T-helper 1 cell treated with Interleukin-12 subunit alpha and Interleukin-12 subunit beta and Interleukin-4 antibody, amounts not matched to agents 30 μg/mL and 1 μg/mL, for 36 hours (primary cell): ENCODE data around the gene ACOXL.
A peak's percentile ranks its signal among the peaks of the same experiment; 100 is the strongest.
"Not testable (repeated sequence)": the region's sequence is repeated elsewhere in the genome, so short reads cannot be mapped to it uniquely, and the experiment has no call there.

Source experiments
- H3K27ac Mint-ChIP-seq: one replicate; pipeline ENCODE4 v1.8.0; 2021; ENCODE audit warnings: mild to moderate bottlenecking, mixed read lengths
- H3K27me3 Mint-ChIP-seq: one replicate; pipeline ENCODE4 v1.8.0; 2021; ENCODE audit warnings: low read depth, mixed read lengths
- H3K36me3 Mint-ChIP-seq: one replicate; pipeline ENCODE4 v1.8.0; 2021; ENCODE audit warnings: low read depth, mixed read lengths
- H3K4me1 Mint-ChIP-seq: one replicate; pipeline ENCODE4 v1.8.0; 2021; ENCODE audit warnings: low read depth, mixed read lengths
- H3K4me3 Mint-ChIP-seq: one replicate; pipeline ENCODE4 v1.8.0; 2021; ENCODE audit warnings: mild to moderate bottlenecking, moderate library complexity, mixed read lengths
- H3K9me3 Mint-ChIP-seq: one replicate; pipeline ENCODE4 v1.8.0; 2021; ENCODE audit warnings: mixed read lengths

ACOXL gene

DNA sequence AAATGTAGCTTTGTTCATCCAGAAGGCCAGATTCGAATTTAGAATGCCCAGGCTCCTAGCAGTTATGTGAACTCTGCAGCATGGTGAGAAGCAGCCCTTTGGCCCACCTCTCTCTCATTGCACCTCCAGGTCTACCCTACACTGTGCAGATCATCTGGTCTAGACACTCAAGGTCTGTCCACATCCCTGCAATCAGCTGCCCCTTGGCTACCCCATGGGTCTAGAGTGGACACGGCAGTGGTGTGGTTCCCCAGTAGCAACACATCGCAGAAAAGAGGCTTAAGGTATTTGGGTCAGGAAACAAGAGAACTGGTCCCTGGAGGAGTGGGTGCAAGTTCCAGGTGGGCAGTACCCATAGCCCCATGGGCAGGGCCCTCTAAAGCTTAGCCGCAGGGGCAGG lies 311.7 kb downstream of the ACOXL start:
- Mint-ChIP-seq H3K4me1 (peaks cover 8% of the 10 kb centered on the region), H3K9me3 (peaks cover 18% of the 10 kb centered on the region), H3K36me3 (peaks cover 4% of the 10 kb centered on the region), H3K4me3 (no peak overlapping the region), H3K27ac (no peak overlapping the region), H3K27me3 (peaks cover 41% of the 10 kb centered on the region)

DNA sequence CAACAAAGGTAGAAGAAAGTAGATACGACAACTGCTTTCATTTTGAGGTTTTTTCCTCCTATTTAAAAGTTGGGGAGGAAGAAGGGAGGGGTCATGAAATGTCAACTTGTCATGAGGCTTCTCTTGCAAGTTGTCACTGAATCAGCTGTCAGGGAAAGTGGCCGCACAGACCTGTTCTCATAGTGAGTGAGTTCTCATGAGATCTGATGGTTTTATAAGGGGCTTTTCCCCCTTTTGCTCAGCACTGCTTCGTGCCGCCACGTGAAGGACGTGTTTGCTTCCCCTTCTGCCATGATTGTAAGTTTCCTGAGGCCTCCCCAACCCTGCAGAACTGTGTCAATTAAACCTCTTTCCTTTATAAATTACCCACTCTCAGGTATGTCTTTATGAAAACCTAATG lies 312.9 kb downstream of the ACOXL start:
- H3K36me3 Mint-ChIP-seq, H3K4me3 Mint-ChIP-seq, H3K27ac Mint-ChIP-seq: not testable (repeated sequence)
- peaks cover 44% of the 10 kb centered on the region for H3K27me3 Mint-ChIP-seq
- peaks cover 12% of the 10 kb centered on the region for H3K4me1 Mint-ChIP-seq
- H3K9me3 Mint-ChIP-seq, result peaks cover 18% of the 10 kb centered on the region

DNA sequence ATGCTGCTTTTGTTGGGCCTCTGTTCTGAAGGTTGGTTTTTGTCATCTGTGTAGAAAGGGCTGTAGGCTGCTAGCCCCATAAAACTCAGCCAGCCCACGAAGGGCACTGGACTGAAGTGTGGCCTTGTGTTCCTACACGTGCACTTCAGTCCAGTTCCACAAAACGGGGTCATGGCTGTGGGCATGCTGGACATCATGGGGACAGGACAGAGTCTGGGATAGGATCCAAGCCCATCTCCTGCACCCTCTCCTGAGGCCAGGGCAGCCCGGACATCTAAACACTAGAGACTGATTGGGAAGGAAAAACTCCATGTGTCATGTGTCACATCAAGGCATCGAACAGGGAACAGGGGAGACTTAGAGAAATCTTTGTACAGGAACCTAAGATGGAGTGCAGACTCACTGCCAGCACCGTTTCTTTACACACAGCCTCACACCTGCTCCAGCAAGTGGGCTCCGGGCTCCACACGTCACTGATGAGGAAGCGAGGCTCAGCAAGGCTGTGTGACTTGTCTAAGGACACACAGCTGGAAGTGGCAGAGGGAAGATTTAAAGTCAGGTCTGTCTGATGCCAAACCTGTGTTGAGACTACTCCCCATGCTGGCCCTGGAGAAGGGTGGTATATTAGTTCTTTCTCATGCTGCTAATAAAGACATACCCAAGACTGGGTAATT lies 313.5 kb downstream of the ACOXL start:
- Mint-ChIP-seq H3K9me3 (peaks cover 18% of the 10 kb centered on the region), H3K27me3 (peaks cover 42% of the 10 kb centered on the region), H3K27ac (no peak overlapping the region), H3K4me1 (peaks cover 18% of the 10 kb centered on the region), H3K4me3 (no peak overlapping the region), H3K36me3 (peaks cover 4% of the 10 kb centered on the region)

GRCh38 chr2:111046670-111047069 lies 314.3 kb downstream of the ACOXL start:
- Mint-ChIP-seq H3K27me3 (peaks cover 42% of the 10 kb centered on the region), H3K36me3 (peaks cover 4% of the 10 kb centered on the region), H3K4me1 (peaks cover 22% of the 10 kb centered on the region), H3K4me3 (no peak overlapping the region), H3K27ac (no peak overlapping the region), H3K9me3 (peaks cover 18% of the 10 kb centered on the region)

DNA sequence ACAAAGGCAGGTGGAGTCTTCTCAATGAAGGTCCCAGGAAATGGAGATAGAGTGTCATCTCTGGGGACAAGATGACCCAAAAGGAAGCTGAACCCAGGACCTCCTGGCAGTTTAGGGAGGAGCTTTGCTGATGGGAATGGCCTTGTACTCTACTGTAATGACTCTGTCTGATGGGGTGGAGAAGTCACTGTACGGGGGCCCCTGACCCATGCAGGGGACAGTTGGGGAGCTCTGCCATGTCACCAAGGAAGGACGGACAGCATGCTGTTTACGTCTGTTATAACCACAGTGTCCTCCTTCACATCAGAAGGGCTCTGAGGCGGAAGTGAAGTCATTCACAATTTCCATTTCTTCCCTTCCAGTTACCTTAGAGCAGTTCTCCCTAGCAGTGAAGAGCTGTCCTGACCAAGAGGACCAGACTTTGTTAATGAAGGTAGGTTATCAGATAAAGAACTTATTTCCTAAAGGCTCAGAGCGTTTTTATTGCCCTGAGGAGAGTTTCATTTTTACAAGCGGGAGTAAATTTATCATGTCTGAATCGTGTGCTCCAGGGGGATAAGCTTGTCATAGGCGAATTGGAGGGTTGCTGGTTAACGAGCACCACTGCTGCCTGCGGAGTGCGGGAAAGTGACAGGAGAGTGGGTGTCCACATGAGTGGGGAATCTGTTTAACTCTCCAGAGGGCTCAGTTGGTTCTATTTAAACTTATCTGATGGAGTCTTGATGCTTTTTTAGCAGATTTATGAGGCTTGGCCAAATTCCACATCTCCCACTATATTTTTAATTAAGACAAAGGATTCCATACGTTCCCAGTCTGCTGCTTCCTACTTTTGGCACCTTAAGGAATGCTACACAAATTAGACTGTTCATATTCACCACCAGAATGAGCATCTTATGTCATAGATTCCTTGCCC lies 316.7 kb downstream of the ACOXL start:
- H3K4me1 Mint-ChIP-seq, result peaks cover 20% of the 10 kb centered on the region
- no peak overlapping the region for H3K27ac Mint-ChIP-seq
- no peak overlapping the region for H3K4me3 Mint-ChIP-seq
- peaks cover 18% of the 10 kb centered on the region for H3K9me3 Mint-ChIP-seq
- H3K27me3 Mint-ChIP-seq, result peaks cover 37% of the 10 kb centered on the region
- H3K36me3 Mint-ChIP-seq, result peaks cover 4% of the 10 kb centered on the region

GRCh38 chr2:111049792-111050640 lies 317.6 kb downstream of the ACOXL start:
- Mint-ChIP-seq H3K27ac (peak overlapping the region; percentile 10), H3K9me3 (peaks cover 18% of the 10 kb centered on the region), H3K27me3 (peaks cover 37% of the 10 kb centered on the region), H3K4me3 (peak overlapping the region; percentile 5), H3K36me3 (peaks cover 4% of the 10 kb centered on the region), H3K4me1 (peaks cover 22% of the 10 kb centered on the region)

- Mint-ChIP-seq H3K9me3 (peaks cover 14% of the 10 kb centered on the region), H3K4me1 (peaks cover 26% of the 10 kb centered on the region), H3K36me3 (peaks cover 4% of the 10 kb centered on the region), H3K4me3 (peak overlapping the region; percentile 5), H3K27me3 (peaks cover 37% of the 10 kb centered on the region), H3K27ac (peak overlapping the region; percentile 10)
These were observed 318.5 kb downstream of the ACOXL start for GRCh38 chr2:111050701-111051376.

GRCh38 chr2:111052621-111053020 lies 320.2 kb downstream of the ACOXL start:
- Mint-ChIP-seq H3K27me3 (peaks cover 26% of the 10 kb centered on the region), H3K4me3 (no peak overlapping the region), H3K9me3 (no peaks in the 10 kb centered on the region), H3K4me1 (peaks cover 26% of the 10 kb centered on the region), H3K36me3 (no peaks in the 10 kb centered on the region), H3K27ac (no peak overlapping the region)

DNA sequence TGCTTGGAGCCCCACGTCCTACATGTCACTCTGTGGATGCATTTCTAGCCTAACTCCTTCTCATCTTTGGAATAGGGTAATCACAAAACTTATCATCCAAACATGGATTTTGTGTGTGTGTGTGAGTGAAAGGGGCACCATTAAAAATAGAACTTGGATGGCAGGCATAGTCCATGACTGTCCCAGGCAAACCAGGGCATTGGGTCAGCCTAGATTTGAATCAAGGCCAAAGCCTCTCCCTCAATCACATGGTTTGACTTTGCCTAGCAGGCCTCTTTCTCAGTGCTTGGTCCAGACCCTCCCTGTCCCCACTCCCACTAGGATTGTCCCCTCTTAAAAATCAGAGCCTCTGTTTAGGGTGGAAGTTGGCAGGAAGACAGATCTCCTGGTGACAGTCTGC lies 320.9 kb downstream of the ACOXL start:
- peaks cover 26% of the 10 kb centered on the region for H3K4me1 Mint-ChIP-seq
- peaks cover 2% of the 10 kb centered on the region for H3K36me3 Mint-ChIP-seq
- no peaks in the 10 kb centered on the region for H3K9me3 Mint-ChIP-seq
- peaks cover 26% of the 10 kb centered on the region for H3K27me3 Mint-ChIP-seq
- no peak overlapping the region for H3K27ac Mint-ChIP-seq
- no peak overlapping the region for H3K4me3 Mint-ChIP-seq

DNA sequence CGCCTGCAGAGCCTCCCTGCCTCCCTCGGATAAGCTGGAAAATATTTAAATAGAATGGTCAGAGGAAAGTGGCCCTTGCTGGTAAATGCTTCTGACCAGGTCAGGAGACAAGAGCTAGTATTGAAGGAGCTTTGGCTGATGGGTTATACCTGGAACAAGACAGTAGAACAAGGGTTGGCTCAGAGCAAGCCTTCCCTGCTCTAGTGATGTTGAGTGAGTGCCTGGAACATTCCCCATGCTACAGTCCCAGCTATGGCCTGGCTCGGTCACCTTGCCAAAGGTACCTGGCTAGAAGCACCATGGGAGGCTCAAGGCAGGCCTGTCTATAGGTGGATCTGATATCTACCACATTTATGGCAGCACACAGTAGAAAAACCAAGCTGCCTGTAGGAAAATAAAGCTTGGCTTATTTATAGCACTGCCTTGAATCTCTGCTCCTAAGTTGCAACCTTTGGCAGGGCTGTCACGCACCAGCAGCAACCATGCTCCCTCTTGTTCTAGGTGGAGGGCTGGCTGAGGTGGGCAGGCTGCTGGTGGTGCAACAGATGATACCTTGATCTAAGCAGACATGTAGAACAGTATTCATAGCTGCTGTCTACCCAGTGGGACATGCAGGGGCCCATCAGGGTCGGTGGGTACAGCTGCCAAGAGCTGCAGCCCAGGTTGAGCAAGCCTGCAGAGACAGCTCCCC lies 321.6 kb downstream of the ACOXL start:
- H3K4me1 Mint-ChIP-seq, result peaks cover 24% of the 10 kb centered on the region

DNA sequence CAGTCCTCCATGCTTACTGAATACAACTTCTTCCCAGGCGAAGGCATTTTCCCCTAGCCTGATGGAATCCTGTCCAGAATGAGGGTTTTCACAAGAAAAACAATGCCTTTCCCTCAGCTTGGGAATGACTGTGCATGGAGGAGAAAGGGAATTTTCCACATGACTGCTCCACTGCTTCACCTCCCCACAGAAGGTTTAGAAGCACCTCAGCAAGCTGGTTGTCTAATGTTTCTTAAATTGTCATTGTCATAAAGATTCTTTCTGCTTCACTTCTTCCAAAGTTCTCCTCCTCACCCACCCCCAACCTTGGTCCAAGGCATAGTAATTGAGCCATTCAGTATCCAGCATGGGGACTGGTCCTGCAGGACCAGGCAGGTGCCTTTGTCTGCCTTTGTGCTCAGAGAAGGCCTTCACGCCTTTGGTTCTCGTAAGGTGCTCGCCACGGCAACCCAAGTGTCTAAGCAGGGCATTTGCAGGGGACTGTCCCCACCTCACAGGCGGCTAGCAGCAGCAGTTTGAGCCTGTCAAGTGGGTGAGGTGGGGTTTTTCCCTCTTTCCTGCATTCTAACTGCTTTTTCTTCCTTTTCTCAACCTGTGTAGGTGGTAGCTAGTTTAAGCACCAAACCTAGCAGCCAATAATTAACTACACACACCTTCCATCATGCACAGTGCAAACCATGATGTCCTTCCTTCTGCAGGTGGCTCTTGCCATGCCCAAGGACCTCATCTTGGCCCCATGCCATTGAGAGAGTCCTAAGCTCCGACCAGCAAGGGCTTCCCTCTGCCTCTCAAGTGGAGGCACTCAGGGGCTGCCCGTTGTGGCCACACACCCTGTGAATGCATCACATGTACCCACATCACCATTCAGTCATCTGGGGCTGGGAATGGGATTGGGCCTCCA lies 322.7 kb downstream of the ACOXL start:
- Mint-ChIP-seq H3K27me3 (peaks cover 21% of the 10 kb centered on the region), H3K36me3 (peaks cover 4% of the 10 kb centered on the region), H3K4me3 (no peak overlapping the region), H3K4me1 (peaks cover 22% of the 10 kb centered on the region), H3K9me3 (peaks cover 4% of the 10 kb centered on the region), H3K27ac (no peak overlapping the region)

More for the DNA sequence above, 321.6 kb downstream of the ACOXL start:
- peaks cover 21% of the 10 kb centered on the region for H3K27me3 Mint-ChIP-seq
- H3K9me3 Mint-ChIP-seq, result no peaks in the 10 kb centered on the region
- no peak overlapping the region for H3K27ac Mint-ChIP-seq
- peaks cover 2% of the 10 kb centered on the region for H3K36me3 Mint-ChIP-seq
- H3K4me3 Mint-ChIP-seq, result no peak overlapping the region

DNA sequence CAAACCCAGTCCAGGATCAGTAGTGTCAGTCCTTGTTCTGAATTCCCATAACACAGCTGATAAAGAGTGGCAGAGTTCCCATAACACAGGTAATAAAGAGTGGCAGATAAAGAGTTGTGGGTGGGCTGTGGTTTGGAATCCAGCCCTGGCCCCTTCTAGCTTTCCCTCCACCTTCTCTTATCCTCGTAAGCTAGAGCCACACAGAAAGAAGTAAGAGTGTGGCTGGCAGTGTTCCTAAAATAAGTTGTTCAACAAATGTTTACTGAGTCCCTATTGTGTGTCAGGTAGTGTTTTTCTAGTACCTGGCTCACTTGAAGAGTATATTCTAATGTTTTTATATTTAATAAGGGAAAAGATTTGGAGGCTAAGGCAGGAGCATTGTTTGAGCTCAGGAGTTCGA lies 323.4 kb downstream of the ACOXL start:
- H3K36me3 Mint-ChIP-seq, result peaks cover 5% of the 10 kb centered on the region
- no peak overlapping the region for H3K27ac Mint-ChIP-seq
- H3K4me1 Mint-ChIP-seq, result peaks cover 16% of the 10 kb centered on the region
- H3K4me3 Mint-ChIP-seq, result no peak overlapping the region
- H3K9me3 Mint-ChIP-seq, result peaks cover 9% of the 10 kb centered on the region
- peaks cover 20% of the 10 kb centered on the region for H3K27me3 Mint-ChIP-seq

DNA sequence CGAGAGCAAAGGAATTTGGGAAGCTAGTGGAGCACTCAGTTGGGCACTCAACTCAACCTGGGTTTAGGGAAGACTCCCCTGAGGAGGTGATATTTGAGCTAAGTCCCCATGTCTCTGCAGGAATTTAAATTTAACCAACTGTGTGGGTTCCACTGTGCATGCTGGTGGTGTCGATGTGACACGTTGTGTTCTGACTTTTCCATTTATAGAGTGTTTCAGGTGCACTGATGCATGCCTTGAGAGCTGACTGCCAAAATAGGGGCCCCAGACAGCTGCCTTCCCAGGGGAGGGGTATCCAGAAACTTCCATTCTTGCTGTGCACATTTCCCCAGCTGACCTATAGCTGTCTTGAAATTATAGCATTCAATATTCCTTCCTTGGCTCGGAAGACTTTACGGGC lies 324.7 kb downstream of the ACOXL start:
- Mint-ChIP-seq H3K27ac (no peak overlapping the region), H3K36me3 (peaks cover 7% of the 10 kb centered on the region), H3K27me3 (peaks cover 28% of the 10 kb centered on the region), H3K9me3 (peaks cover 18% of the 10 kb centered on the region), H3K4me1 (peaks cover 11% of the 10 kb centered on the region), H3K4me3 (no peak overlapping the region)
